ENCODE data around the gene CEP170B.
A peak's percentile ranks its signal among the peaks of the same experiment; 100 is the strongest.

Gene CEP170B

DNA sequence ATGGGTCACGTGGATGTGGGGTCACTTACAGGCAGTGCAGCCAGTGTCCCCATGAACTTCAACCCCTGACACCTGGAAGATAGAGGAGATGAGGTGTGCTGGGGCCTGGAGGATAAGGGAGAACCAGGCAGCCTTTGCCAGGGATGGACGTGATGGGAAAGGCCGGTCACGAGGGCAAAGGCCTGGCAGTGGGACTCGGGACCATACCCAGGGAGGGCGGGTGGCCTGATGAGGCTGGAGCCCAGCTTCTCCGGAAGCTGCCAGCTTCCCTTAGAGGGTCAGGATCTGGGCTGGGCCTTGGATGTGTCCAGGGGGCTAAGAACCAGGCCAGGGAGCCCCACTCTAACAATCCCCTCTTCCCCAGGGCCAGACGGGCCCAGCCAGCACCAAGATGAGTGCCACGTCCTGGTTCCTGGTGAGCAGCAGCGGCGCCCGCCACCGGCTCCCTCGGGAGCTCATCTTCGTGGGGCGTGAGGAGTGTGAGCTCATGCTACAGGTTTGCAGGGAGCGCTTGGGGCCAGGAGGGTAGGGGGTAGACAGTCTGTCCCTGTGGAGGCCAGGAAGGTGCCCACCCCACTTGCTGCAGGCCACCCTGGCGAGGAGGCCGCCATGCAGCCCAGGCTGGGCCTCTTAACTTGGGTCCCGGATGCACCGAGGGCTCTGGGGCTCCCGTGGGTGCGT lies 3.1 kb downstream of the CEP170B start:
- no peak for DNase-seq

- DNase-seq, result no peak
Measured at GRCh38 chr14:104868811-104869572, 3.9 kb downstream of the CEP170B start.

GRCh38 chr14:104869669-104870367 lies 4.8 kb downstream of the CEP170B start:
- DNase-seq, result no peak

- DNase-seq, result peak; percentile 54
Measured at GRCh38 chr14:104870368-104871144, 5.5 kb downstream of the CEP170B start.

DNA sequence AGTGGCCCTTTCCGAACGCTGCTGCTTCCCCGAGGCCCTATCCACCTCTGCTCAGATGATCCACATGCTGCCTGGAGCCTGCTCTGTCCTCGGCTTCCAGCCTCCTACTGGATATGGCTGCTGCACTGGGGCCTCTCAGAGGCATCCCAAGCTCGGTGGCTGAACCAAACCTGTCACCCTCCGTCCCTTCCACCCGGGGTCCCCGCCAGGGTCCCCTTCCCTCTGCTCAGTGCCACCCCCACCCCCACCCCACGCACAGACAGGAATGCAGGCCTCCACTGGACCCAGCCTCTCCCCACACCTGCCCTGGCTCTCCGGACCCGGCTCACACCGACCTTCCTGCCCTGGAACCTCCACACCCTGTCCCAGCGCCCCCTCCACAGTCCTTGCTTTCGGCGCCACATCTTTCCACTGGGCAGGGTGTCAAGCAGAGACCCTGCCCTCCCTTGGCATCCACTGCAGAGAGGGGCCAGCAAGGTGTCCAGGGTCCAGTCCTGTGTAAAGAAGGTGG lies 6.1 kb downstream of the CEP170B start:
- no peak for DNase-seq

DNA sequence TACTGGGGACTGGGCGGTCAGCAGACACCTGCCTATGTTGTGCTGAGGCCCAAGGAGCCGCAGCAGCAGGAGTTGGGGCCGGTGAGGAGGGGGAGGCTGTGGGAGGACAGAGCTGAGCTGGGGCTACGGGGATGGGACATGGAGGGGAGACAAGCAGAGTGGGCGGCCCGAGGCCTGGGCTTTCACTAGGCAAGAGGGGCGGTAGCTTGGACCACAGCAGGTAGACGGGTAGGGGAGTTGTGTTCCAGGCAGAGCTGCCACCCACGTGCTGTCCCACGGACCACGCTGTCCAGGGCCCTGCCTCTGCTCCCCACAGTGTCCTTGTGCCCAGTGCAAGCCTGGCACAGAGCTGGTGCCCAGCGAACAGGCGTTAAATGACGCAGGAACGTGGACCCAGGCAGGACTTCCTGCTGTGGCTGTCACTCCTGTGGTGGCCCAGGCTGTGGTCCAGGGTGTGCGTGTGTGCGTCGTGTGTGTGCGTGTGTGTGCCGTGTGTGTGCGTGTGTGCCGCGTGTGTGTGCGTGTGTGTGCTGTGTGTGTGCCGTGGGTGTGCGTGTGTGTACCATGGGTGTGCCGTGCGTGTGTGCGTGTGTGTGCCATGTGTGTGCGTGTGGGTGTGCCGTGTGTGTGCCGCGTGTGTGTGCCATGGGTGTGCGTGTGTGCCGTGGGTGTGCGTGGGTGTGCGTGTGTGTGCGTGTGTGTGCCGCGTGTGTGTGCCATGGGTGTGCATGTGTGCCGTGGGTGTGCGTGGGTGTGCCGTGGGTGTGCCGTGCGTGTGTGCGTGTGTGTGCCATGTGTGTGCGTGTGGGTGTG lies 6.8 kb downstream of the CEP170B start:
- DNase-seq, result no peak

DNA sequence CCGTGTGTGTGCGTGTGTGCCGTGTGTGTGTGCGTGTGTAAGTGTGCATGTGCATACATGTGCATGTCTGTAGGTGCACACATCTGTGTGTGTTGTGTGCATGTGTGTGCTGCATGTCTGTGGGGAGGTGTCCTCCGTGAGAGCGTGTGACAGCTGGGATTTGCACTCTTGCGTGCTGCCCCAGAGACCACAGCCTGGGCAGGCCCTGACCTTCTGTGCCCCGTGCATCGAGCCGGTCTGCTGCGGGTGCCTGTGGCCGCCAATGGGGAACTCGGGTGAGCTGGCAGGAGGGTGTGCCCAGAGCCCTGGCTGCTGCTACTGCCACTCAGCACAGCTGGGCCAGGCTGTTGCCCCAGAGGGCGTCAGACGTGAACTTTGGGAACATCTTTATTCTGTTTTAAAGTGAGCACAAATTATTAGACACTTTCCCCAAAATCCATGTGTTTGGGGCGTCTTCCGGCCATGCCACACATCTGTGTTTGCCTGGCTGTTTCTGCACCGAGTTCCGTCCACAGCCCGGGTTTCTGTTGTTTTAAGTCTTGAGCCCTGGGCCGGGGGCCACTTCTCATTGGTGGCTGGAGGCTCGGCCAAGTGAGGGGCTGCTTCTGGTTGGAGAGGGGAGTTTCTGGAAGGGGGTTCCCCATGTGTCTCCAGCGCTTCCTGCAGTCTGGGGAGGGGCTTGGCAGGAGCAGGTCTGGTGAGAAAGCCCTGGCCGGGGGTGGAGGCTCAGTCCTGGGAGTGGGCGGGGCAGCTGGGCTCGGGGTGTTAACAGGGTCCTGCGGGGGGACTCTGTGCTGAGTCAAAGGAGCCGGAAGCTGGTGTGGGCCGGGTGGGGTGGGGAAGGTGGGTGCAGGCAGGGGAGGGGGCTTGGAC lies 7.6 kb downstream of the CEP170B start:
- no peak for DNase-seq

GRCh38 chr14:104873380-104874055 lies 8.4 kb downstream of the CEP170B start:
- DNase-seq, result no peak

DNA sequence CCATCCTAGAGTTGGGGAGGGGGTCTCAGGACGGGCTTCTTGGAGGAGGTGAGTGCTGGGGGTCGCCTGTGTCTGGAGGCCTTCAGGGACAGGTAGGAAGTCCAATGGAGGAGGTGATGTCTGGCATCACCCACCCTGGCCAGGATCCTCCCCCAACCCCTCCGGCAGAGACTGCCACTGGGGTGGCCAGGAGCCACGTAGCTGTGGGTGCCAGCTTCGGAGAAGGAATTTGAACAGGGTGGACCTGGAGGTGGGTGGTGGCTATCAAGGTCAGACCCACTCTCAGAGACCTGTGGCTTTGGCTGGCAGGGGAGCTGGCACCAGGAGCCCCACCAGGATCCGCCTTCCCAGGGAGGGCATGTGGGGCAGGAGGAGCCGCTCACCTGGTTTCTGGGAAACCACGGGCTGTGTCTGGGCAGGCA lies 9.1 kb downstream of the CEP170B start:
- DNase-seq, result no peak

- DNase-seq, result no peak
Measured at GRCh38 chr14:104874571-104875411, 9.7 kb downstream of the CEP170B start.

- no peak for DNase-seq
Measured at GRCh38 chr14:104875412-104875751, 10.3 kb downstream of the CEP170B start.

DNA sequence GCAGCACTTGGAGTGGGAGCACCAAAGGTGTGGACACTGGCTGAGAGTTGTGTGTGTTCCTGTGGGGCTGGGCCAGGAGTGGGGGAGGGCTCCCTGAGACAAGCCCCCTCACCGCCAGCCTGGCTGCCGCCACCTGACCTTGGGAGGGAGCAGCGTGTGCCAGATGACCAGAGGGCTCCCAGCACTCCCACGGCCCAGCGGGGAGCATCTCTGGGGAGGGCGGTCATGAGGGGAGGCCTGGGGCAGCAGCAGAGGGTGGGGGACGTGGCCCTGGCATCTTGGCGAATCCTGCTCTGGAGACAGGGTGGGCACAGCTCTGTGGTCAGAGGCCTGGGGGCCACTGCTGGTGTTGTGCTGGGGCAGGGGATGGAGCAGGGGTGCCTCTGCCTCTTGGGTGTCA lies 10.7 kb downstream of the CEP170B start:
- DNase-seq, result no peak

GRCh38 chr14:104876251-104876699 lies 11.2 kb downstream of the CEP170B start:
- DNase-seq, result peak; percentile 35

- DNase-seq, result no peak
Measured at GRCh38 chr14:104877066-104877805, 12.2 kb downstream of the CEP170B start.

- DNase-seq, result no peak
Measured at GRCh38 chr14:104877806-104878550, 12.9 kb downstream of the CEP170B start.

DNA sequence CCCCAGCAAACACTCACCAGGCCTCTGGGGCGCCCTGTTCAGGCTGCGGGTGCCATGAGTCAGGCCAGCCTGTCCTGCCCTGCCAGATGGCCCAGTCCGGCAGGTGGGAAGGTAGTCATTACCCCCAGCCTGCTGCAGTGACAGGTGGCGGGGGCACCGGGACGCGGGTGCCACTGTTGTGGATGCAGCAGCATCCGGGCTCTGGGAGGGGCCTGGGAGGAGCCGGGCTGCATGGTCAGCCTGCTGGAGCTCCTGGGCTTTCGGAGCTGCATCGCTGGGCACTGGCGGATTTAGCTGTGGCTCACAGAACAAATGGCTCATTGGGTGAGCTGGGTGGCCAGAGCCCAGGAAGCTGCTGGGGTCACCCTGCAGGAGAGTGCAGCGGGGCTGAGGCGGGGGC lies 13.5 kb downstream of the CEP170B start:
- DNase-seq, result no peak

DNA sequence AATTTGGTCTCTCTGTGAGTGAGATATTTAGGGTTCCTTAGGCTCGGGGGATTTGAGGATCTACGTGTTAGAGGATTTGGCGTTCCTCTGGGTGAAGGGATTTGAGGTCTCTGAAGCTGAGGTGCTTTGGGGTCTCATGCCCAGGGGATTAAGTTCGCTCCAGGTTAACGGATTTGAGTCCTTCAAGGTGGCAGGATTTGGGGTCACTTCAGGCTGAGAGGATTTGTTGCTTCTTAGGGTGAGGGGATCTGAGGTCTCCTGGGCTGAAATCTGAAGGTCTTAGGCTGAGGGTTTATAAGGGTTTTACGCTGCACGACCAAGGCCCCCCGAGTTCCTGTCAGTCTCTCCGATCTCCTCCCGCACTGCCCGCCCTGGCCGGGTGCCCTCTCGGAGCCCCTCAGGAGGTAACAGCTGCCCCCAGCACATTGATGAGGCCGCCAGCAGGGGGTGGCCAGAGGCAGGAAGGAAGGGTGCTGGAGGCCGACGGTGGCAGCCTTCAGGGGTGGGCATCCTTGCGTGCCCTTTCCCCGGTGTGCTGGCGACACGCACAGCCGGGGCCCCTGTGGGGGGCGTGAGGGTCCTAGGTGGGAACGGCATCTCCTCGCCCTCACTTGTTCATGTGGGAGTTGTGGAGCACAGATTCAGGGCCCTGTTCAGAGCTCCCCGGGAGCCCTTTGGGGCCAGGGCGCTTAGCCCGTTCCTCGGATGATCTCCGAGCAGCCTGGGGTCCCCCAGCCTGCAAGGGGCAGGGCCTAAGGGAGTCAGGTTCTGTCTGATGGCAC lies 14.3 kb downstream of the CEP170B start:
- no peak for DNase-seq
